Dedifferentiated amniotic fluid mesenchymal stem cell (primary cell): Measurements from ENCODE around the gene PLA2G4B.

ENCODE experiments used
- DNase-seq: peaks from one replicate; pipeline ENCODE4 v3.0.0-alpha.2; 2016; ENCODE audit errors: extremely low spot score

The PLA2G4B gene

DNA sequence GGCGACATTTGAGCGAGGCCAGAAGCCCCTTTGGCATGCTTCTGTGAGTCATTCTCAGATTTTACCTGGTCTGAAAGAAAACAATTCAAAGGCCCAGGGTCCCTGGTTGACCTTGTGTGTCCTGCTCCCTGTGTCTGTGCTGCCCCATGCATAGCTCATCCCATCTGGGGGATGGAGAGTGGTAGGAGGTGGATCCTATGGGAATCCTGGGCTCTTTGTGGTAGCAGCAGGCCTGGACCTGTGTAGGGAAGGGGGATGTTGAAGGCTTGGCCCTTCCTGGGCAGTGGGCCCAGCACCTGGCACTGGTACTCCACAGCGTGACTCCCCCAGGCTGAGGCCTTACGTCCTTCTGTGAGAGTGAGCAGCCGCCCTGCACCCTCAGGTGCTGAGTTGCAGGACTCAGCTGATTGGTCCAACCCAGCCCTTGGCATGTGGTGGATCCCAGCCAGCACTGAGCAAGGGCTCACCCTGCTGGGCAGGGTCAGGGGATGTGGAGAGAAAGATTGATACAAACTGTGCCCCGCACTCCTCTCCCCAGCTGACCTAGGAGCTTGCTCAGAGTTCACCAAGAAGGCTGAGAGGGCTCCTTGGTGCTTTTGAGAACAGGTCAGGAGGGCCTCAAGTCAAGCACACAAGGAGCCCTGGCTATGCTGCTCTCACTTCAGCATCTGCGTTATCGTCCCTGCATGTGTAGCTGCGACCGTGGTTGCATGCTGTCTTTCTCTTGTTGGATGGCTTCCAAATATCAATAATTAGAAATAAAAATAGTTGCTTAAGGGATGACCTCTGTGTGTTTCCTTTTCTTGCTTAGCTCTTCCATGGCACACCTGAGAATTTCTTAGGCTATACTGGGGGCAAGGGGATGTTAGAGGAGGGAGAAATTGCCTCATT is 32.1 kb upstream of the PLA2G4B start:
- no peak for DNase-seq

DNA sequence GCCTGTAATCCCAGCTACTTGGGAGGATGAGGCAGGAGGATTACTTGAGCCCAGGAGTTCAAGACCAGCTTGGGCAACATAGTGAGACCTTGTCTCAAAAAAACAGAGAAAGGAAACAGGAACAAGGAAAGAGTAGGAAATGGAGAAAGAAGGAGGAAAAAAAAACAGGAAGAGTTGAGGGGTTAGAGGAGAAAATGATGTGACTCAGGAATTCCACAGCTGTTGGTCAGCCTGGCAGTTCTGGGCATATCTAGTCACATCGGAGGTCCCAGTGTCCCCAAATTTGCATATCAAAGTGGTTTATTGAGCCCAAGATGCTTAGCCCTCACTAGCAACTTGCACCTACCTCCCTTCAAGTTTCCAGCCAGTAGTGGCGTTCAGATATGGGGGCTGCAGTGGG is 29.5 kb upstream of the PLA2G4B start:
- no peak for DNase-seq

DNA sequence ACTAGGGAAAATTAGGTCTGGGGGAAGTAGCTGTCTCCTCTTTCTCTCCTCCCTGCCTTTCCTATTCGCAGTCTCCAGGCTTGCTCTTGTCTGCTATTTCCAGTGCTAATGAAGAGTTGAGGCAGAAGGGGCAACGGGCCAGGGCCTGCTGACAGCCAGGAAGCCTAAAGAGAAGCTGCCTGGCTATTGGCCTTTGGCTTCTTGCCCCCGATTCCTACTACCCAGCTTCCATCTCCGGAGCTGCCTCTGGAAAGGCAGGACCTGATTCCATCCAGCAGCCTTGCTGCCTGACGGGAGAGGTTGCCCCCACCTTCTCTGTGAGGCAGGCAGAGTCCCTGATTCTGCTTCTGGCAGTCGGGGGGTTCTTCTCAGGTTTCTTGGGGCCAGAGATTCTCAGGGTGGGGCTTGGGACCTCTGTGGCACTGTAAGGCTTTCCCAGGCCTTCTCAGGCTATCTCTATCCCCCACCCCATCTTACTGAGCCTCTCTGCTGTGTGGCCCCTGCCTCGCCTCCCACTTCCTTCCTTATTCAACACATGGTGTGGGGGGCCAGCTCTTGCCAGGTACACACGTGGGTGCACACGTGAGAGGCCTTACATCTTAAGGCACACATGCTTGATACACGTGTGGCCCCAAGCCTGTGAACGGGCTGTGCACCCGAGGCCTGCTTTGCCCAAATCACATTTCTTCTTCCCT is 29.0 kb upstream of the PLA2G4B start:
- DNase-seq, result no peak

DNA sequence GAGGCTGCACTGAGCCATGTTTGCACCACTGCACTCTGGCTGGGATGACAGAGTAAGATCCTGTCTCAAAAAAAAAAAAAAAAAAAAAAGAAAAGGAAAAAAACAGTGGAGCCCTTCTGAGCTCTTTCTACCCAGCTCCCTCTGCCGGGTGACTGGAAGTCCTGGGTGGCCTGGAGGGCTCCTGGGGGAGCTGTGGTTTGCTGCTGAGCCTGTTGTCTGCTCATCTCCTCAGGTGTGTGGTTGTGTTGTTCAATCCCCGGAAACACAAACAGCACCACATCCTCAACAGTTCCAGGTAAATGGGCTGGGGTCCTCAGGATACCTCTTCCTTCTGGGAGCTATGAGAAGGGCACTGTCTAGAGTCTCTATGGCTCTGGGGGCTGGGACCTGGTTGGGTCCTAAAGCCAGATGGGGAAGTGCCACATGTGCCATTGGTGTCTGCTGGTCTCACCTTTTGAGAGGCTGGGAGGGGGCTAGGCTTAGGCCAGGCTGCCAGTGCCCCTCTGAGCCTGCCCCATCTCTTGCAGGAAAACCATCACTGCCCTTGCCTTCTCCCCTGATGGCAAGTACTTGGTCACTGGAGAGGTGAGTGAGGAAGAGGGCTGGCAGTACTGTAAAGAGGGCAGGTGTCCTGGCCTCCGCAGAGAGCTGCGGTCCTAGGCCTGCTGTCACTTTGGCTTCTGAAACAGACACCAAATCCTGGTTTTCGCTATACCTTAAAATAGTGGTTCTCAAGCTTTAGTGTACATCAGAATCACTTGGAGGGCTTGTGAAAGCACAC is 27.8 kb upstream of the PLA2G4B start:
- no peak for DNase-seq

DNA sequence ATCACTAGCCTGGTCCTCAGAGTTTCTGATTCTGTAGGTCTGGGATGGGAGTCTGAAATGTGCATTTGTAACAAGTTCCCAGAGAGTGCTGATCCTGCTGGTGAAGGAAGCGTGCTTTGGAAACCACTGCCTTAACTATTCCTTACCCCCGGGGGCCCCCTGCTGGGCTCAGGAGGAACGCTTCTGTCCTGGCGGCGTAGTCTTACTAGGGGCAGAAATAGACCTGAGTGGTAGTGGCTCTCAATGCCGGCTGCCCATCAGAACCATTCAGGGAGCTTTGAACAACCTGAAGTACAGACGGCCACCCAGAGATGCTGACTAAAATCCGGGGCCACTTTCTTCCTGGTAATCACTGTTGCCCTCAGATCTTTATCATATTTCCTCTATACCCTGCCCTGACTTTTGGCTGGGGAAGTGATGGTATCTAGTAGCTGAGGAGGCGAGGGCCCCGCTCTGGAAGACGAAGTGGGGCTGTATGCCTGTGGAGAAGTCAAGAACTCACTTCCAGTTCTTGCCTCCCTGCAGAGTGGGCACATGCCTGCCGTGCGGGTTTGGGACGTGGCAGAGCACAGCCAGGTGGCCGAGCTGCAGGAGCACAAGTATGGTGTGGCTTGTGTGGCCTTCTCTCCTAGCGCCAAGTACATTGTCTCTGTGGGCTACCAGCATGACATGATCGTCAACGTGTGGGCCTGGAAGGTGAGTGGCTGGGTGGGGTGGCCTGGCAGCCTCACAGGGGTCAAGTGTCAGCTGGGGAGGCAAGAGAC is 27.0 kb upstream of the PLA2G4B start:
- peak; percentile 81 for DNase-seq

DNA sequence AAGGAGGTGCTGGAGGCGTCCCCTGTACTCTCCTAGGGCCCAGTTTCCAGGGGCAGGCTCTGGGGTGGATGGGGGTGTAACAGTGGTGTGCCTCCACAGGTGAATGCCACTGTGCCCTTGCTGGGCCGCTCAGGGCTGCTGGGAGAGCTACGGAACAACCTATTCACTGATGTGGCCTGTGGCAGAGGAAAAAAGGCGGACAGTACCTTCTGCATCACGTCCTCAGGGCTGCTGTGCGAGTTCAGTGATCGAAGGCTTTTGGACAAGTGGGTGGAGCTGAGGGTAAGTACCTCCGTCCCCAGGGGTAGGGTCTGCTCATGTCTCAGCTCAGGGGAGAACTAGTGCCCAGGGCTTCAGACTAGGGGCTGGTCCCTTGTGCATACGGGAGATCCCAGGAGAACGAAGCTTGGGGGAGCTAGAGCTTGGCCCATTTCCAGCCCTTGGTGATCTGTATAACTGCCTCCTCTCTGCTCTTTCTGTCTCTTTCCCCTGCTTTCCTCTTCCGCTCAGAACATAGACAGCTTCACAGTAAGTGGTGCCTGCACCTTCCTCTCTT is 25.7 kb upstream of the PLA2G4B start:
- no peak for DNase-seq

DNA sequence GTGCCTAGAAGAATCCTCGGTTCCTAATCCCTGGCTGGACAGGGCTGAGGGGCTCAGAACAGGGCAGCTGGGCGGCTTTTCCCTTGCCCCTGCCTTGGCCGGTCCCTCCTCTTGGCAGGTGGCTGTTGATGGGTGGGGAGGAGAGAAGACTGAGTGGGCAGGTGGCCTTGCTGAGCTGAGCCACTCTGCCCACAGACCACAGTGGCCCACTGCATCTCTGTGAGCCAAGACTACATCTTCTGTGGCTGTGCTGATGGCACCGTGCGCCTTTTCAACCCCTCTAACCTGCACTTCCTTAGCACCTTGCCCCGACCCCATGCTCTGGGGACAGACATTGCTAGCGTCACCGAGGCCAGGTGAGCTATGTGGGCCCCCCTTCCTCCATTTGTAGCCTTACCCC is 25.2 kb upstream of the PLA2G4B start:
- DNase-seq, result no peak

DNA sequence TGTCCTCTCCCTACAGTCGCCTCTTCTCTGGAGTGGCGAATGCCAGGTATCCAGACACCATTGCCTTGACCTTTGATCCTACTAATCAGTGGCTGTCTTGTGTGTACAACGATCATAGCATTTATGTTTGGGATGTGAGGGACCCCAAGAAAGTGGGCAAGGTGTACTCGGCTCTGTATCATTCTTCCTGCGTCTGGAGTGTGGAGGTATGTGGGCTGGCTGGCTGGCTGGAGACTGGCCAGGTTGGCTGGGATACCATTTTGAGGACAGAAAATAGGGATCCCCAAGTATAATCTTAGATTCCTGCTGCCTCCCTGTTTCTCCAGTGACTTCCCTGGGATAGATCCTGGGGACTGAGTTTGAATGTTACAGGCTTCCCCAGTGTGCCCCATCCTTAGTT is 24.1 kb upstream of the PLA2G4B start:
- DNase-seq, result no peak

DNA sequence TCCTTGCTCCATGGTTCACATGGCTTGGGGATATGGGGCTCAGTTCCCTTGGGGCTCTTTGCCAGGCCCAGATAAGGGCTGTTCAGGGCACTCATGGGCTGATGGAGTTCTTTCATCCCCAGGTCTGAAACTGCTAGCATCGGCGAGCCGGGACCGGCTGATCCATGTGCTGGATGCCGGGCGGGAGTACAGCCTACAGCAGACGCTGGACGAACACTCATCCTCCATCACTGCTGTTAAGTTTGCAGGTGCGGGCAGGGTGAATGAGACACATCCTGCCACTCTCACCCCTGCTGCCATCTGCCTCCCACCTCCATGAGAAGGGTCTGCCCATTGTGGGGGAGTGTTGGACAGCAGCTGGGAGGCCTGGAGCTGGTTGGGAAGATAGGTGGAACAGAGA is 21.9 kb upstream of the PLA2G4B start:
- no peak for DNase-seq

DNA sequence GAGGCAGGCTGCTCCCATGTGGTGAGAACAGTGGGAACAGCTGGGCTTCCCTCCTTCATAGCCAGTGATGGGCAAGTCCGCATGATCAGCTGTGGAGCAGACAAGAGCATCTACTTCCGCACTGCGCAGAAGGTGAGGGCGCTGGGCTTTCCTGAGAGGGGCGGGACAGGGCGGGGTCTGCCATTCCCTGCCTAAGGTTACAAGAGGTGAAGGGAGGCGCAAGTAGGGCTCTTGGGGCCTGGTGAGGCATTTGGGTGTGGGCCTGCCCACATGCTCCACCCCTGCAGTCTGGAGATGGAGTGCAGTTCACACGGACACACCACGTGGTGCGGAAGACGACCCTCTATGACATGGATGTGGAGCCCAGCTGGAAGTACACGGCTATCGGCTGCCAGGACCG is 21.3 kb upstream of the PLA2G4B start:
- DNase-seq, result no peak

DNA sequence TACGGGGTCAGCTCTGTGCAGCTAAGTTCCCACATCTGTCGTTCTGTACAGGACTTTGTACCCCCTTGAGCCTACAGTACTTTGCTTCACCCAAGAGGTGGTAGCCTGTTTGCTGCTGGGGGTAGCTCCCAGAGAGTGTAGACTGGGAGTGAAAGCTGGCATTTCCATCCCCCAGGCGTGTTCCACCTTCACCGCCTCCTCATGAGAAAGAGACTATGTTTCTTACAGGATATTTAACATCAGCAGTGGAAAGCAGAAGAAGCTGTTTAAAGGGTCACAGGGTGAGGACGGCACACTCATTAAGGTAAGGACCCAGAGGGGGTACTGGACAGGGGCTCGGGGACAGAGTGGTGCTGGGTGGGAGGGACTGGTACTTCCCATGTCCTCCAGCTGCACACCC is 20.9 kb upstream of the PLA2G4B start:
- DNase-seq, result no peak

DNA sequence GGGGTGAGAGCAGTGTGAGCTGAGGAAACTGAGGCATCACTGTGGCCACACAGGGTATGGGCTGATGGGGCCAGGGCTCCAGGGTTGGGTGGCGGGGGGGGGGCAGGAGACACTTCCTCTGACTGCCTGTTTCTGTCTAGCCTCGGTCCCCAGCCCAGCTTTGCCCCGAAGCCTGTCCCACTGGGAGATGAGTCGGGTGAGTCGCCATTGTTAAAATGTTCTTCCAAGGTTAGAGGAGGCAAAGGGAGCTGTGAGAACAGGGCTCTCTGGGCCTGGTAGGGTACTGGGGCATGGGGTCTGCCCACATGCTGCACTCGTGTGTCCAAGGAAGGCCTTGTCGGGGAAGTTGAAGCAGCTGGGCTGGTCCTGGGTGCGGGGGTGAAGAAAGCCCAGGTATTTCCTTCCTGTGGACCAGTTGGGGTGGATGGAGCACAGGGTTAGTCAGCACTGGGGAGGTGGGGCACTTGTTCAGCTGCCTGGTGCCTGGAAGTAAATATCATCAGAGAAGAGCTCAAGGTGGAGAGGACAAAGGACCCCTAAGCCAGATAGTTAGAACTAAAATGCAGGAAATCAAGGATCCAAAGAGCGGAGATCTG is 19.1 kb upstream of the PLA2G4B start:
- no peak for DNase-seq

DNA sequence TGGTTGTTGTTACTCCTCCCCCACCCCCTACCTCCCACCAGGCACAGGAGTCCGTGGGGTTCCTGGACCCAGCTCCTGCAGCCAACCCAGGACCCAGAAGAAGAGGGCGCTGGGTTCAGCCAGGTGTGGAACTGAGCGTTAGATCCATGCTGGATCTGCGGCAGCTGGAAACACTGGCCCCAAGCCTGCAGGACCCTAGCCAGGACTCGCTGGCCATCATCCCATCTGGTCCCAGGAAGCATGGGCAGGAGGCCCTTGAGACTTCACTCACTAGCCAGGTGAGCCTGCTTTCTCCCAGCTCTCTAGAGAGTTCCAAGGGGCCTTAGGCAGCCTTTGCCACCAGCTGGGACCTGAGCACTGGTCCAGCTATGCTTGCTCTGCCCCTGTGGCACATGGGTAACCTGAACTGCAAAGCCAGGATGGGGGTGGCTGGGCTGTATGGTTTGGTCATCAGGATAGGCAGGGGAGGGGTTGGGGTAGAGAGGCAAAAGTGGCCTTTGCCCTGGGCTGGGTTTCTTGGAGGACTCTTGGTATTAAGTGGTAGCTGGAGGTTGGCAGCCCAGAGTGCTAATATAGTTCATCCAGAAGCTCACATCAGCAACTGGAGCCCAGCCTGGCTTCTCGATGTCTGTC is 17.7 kb upstream of the PLA2G4B start:
- no peak for DNase-seq

DNA sequence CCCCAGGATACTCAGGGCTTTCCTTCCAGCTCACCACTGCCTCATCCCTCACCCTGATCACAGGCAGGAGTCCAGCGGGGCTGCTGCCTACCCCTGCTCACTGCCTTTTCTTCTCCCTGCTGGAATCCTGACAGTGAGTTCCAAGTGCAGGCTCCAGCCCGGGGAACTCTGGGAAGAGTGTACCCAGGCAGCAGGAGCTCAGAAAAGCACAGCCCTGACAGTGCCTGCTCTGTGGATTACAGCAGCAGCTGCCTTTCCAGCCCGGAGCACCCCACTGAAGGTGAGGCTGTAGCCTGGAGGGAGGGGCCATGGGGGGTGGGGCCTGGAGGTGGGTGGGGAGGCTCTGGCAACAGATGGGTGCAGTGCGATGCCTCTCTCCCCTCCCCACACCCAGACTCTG is 16.8 kb upstream of the PLA2G4B start:
- DNase-seq, result no peak

DNA sequence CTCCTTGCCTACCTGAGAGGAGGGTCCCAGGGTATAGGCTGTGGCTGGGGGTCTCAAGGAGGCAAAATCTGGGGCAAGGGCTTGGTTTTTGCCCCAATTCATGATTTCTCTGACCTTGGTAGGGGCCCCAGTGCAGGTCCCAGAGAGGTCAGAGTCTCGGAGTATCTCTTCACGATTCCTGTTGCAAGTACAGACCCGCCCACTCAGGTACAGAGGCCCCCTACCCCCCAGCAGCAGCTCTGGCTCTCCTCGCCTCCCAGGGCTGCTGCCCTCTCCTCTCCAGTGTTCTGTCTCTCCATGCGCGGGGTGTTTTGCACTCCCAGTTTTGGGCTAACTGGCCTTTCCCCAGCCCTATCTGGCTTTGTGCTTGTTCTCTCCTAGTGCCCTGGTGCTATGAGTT is 16.2 kb upstream of the PLA2G4B start:
- no peak for DNase-seq

DNA sequence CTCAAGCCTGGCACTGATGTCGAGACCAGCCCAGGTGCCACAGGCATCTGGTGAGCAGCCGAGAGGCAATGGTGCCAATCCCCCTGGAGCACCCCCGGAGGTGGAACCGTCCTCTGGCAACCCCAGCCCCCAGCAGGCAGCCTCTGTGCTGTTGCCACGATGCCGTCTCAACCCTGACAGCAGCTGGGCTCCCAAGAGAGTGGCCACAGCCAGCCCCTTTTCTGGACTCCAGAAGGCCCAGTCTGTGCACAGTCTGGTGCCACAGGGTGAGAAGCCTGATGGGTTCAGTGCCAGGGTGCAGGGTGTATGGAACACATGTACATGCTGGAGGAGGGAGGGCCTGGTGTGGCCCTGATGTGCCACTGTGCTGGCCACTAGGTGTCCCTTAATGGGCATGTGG is 15.7 kb upstream of the PLA2G4B start:
- no peak for DNase-seq

DNA sequence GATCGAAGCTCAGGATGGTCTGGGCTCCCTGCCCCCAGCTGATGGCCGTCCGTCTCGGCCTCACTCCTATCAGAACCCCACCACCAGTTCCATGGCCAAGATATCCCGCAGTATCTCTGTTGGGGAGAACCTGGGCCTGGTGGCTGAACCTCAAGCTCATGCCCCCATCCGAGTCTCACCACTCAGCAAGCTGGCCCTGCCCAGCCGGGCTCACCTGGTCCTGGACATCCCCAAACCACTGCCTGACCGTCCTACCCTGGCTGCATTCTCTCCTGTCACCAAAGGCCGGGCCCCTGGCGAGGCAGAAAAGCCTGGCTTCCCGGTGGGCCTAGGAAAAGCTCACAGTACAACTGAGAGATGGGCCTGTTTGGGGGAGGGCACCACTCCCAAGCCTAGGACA is 15.1 kb upstream of the PLA2G4B start:
- no peak for DNase-seq

DNA sequence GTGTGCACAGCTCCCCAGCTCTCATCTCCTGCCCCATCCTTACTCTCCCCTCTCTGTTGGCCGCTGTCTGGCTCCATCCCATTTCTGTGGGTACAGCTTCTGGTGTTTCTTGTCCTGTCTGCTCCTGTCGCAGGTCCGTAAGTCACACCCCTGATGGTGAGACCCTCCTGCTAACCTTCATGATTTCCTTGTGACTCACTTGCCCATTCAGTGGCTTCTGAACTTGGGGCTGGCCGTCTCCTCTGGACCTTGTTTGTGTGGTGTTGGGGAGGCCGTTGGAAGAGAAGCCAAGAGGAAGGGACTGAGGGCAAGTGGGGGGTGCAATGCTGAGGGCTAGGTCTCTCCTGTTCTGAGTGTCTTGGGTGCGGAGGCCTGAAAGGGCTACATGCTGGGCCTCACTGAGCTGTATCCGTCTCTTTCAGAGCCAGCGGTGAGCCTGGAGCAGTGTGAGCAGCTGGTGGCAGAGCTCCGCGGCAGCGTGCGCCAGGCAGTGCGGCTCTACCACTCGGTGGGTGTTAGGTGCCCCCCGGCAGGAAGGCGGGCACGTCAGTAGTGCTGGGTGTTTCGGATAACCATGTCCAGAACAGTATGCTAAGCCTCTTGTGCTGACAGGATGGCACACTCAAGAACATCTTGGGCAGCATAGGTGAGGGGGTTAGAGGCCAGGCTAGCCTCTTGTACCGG is 14.4 kb upstream of the PLA2G4B start:
- DNase-seq, result no peak

DNA sequence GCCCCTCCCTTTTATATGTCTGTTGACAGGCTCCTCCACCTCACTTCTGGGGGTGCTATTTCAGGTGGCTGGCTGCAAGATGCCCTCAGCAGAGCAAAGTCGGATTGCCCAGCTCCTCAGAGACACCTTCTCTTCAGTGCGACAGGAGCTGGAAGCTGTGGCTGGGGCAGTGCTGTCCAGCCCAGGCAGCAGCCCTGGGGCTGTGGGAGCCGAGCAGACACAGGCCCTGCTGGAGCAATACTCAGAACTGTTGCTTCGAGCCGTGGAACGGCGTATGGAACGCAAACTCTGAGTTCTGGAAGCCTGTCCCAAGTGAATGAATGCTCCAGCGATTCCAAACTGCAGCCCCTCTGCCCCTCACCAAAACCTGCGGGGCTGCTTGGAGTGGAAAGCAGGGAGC is 13.5 kb upstream of the PLA2G4B start:
- no peak for DNase-seq
